HEK293 (cell line): ENCODE measurements around the gene FTSJ1.

ENCODE experiments used
- GLIS1 ChIP-seq: fragments of 450-650 bp; formaldehyde crosslinking; IDR thresholded peaks from 2 replicates; pipeline ENCODE4 v1.5.1; 2016; ENCODE audit warnings: missing biosample characterization, missing genetic modification characterization
- HOXC10 ChIP-seq: sonication (generic); formaldehyde crosslinking; IDR thresholded peaks from 2 replicates; pipeline ENCODE4 v1.8.1; 2023; ENCODE audit warnings: mild to moderate bottlenecking, missing genetic modification reagents
- IKZF3 ChIP-seq: fragments of 450-650 bp; IDR thresholded peaks from 2 replicates; pipeline ENCODE4 v1.5.0; 2018; ENCODE audit warnings: missing biosample characterization, mild to moderate bottlenecking, missing genetic modification characterization, moderate library complexity
- KLF16 ChIP-seq: fragments of 450-650 bp; formaldehyde crosslinking; IDR thresholded peaks from 2 replicates; pipeline ENCODE4 v1.5.1; 2017; ENCODE audit warnings: missing biosample characterization, missing genetic modification characterization
- OSR2 ChIP-seq: fragments of 450-650 bp; formaldehyde crosslinking; IDR thresholded peaks from 2 replicates; pipeline ENCODE4 v1.5.1; 2016; ENCODE audit warnings: missing biosample characterization, missing genetic modification characterization
- PATZ1 ChIP-seq: fragments of 450-650 bp; formaldehyde crosslinking; IDR thresholded peaks from 2 replicates; pipeline ENCODE4 v1.5.1; 2016; ENCODE audit warnings: missing biosample characterization, missing genetic modification characterization
- PRDM1 ChIP-seq: fragments of 450-650 bp; formaldehyde crosslinking; IDR thresholded peaks from 2 replicates; pipeline ENCODE4; 2016; ENCODE audit warnings: missing biosample characterization, missing genetic modification characterization
- SALL2 ChIP-seq: fragments of 450-650 bp; formaldehyde crosslinking; IDR thresholded peaks from 2 replicates; pipeline ENCODE4 v1.5.0; 2017; ENCODE audit warnings: missing biosample characterization, mild to moderate bottlenecking, missing genetic modification characterization, borderline replicate concordance
- SP2 ChIP-seq: fragments of 450-650 bp; formaldehyde crosslinking; IDR thresholded peaks from 2 replicates; pipeline ENCODE4 v1.5.1; 2016; ENCODE audit warnings: missing biosample characterization, missing genetic modification characterization
- ZBTB49 ChIP-seq: fragments of 450-650 bp; formaldehyde crosslinking; IDR thresholded peaks from 2 replicates; pipeline ENCODE4 v1.5.1; 2016; ENCODE audit warnings: missing biosample characterization, missing genetic modification characterization, low read depth
- ZFP69B ChIP-seq: fragments of 450-650 bp; formaldehyde crosslinking; IDR thresholded peaks from 2 replicates; pipeline ENCODE4 v1.5.1; 2016; ENCODE audit warnings: missing biosample characterization, missing genetic modification characterization
- ZNF155 ChIP-seq: fragments of 450-650 bp; formaldehyde crosslinking; IDR thresholded peaks from 2 replicates; pipeline ENCODE4 v1.5.1; 2016; ENCODE audit warnings: missing biosample characterization, missing genetic modification characterization
- ZNF292 ChIP-seq: fragments of 450-650 bp; formaldehyde crosslinking; IDR thresholded peaks from 2 replicates; pipeline ENCODE4 v1.5.1; 2016; ENCODE audit warnings: low read depth, missing biosample characterization, missing genetic modification characterization, borderline replicate concordance
- ZNF341 ChIP-seq: fragments of 450-650 bp; formaldehyde crosslinking; IDR thresholded peaks from 2 replicates; pipeline ENCODE4; 2016; ENCODE audit warnings: low read depth, missing biosample characterization, missing genetic modification characterization
- ZNF366 ChIP-seq: fragments of 450-650 bp; formaldehyde crosslinking; conservative IDR thresholded peaks from 2 replicates; pipeline ENCODE4 v1.5.1; 2016; ENCODE audit warnings: missing biosample characterization, missing genetic modification characterization
- ZNF433 ChIP-seq: fragments of 450-650 bp; formaldehyde crosslinking; IDR thresholded peaks from 2 replicates; pipeline ENCODE4 v1.5.1; 2016; ENCODE audit warnings: missing biosample characterization, missing genetic modification characterization, low read depth
- ZNF558 ChIP-seq: fragments of 450-650 bp; formaldehyde crosslinking; IDR thresholded peaks from 2 replicates; pipeline ENCODE4 v1.5.1; 2016; ENCODE audit warnings: missing biosample characterization, missing genetic modification characterization
- ZNF560 ChIP-seq: fragments of 450-650 bp; formaldehyde crosslinking; IDR thresholded peaks from 2 replicates; pipeline ENCODE4 v1.5.1; 2017; ENCODE audit warnings: missing biosample characterization, missing genetic modification characterization, borderline replicate concordance
- TF ChIP-seq, protein P1 (sequence below): fragments of 450-650 bp; formaldehyde crosslinking; conservative IDR thresholded peaks from 2 replicates; pipeline ENCODE4 v1.5.1; 2016; ENCODE audit warnings: low read depth, missing biosample characterization, missing genetic modification characterization
- TF ChIP-seq, protein P2 (sequence below): fragments of 450-650 bp; formaldehyde crosslinking; IDR thresholded peaks from 2 replicates; pipeline ENCODE4 v1.5.1; 2016; ENCODE audit warnings: missing biosample characterization, missing genetic modification characterization
- TF ChIP-seq, protein P3 (sequence below): fragments of 450-650 bp; formaldehyde crosslinking; IDR thresholded peaks from 2 replicates; pipeline ENCODE4 v1.5.1; 2016; ENCODE audit warnings: missing biosample characterization, missing genetic modification characterization, low read depth
- TF ChIP-seq, protein P4 (sequence below): fragments of 450-650 bp; IDR thresholded peaks from 2 replicates; pipeline ENCODE4 v1.5.1; 2018; ENCODE audit warnings: missing biosample characterization, mild to moderate bottlenecking, missing genetic modification characterization

The FTSJ1 gene

GRCh38 chrX:48475774-48476577, at the start of gene FTSJ1 (continued):
- TF ChIP-seq ZNF341 (tag by site-specific recombination), result peak; percentile 51; the same call in 1 of the 2 replicates
- peak; percentile 60; the same call in 1 of the 2 replicates for TF ChIP-seq PATZ1 (tag by site-specific recombination)
- TF ChIP-seq IKZF3 (tag by site-specific recombination), result no peak
- no peak for TF ChIP-seq ZNF560 (tag by site-specific recombination)
- TF ChIP-seq ZNF558, result no peak
- TF ChIP-seq, protein P1, sequence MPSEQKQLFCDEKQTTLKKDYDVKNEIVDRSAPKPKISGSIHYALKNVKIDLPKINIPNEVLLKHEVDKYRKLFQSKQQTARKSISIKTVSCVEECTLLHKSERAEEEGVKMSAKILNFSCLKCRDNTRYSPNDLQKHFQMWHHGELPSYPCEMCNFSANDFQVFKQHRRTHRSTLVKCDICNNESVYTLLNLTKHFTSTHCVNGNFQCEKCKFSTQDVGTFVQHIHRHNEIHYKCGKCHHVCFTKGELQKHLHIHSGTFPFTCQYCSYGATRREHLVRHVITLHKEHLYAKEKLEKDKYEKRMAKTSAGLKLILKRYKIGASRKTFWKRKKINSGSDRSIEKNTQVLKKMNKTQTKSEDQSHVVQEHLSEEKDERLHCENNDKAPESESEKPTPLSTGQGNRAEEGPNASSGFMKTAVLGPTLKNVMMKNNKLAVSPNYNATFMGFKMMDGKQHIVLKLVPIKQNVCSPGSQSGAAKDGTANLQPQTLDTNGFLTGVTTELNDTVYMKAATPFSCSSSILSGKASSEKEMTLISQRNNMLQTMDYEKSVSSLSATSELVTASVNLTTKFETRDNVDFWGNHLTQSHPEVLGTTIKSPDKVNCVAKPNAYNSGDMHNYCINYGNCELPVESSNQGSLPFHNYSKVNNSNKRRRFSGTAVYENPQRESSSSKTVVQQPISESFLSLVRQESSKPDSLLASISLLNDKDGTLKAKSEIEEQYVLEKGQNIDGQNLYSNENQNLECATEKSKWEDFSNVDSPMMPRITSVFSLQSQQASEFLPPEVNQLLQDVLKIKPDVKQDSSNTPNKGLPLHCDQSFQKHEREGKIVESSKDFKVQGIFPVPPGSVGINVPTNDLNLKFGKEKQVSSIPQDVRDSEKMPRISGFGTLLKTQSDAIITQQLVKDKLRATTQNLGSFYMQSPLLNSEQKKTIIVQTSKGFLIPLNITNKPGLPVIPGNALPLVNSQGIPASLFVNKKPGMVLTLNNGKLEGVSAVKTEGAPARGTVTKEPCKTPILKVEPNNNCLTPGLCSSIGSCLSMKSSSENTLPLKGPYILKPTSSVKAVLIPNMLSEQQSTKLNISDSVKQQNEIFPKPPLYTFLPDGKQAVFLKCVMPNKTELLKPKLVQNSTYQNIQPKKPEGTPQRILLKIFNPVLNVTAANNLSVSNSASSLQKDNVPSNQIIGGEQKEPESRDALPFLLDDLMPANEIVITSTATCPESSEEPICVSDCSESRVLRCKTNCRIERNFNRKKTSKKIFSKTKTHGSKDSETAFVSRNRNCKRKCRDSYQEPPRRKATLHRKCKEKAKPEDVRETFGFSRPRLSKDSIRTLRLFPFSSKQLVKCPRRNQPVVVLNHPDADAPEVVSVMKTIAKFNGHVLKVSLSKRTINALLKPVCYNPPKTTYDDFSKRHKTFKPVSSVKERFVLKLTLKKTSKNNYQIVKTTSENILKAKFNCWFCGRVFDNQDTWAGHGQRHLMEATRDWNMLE, result no peak; the same call in 1 of the 2 replicates
- peak; percentile 69 for TF ChIP-seq SP2
- no peak for TF ChIP-seq ZNF155 (tag by site-specific recombination)
- peak; percentile 66 for TF ChIP-seq PRDM1
- TF ChIP-seq ZBTB49 (tag by site-specific recombination), result no peak
- peak; percentile 68 for TF ChIP-seq KLF16 (tag by site-specific recombination)
- no peak for TF ChIP-seq ZNF292
- no peak for TF ChIP-seq OSR2
- TF ChIP-seq, protein P2, sequence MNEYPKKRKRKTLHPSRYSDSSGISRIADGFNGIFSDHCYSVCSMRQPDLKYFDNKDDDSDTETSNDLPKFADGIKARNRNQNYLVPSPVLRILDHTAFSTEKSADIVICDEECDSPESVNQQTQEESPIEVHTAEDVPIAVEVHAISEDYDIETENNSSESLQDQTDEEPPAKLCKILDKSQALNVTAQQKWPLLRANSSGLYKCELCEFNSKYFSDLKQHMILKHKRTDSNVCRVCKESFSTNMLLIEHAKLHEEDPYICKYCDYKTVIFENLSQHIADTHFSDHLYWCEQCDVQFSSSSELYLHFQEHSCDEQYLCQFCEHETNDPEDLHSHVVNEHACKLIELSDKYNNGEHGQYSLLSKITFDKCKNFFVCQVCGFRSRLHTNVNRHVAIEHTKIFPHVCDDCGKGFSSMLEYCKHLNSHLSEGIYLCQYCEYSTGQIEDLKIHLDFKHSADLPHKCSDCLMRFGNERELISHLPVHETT (tag by site-specific recombination), result 0 out of 2 replicates have a peak, but pooled peaks have one; percentile 12
- TF ChIP-seq GLIS1 (tag by site-specific recombination), result 0 out of 2 replicates have a peak, but pooled peaks have one; percentile 21
- TF ChIP-seq SALL2, result no peak
- TF ChIP-seq HOXC10, result no peak
- TF ChIP-seq, protein P3, sequence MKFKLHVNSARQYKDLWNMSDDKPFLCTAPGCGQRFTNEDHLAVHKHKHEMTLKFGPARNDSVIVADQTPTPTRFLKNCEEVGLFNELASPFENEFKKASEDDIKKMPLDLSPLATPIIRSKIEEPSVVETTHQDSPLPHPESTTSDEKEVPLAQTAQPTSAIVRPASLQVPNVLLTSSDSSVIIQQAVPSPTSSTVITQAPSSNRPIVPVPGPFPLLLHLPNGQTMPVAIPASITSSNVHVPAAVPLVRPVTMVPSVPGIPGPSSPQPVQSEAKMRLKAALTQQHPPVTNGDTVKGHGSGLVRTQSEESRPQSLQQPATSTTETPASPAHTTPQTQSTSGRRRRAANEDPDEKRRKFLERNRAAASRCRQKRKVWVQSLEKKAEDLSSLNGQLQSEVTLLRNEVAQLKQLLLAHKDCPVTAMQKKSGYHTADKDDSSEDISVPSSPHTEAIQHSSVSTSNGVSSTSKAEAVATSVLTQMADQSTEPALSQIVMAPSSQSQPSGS (tag by site-specific recombination), result no peak
- no peak for TF ChIP-seq ZNF433 (tag by site-specific recombination)
- TF ChIP-seq ZNF366, result no peak
- TF ChIP-seq, protein P4, sequence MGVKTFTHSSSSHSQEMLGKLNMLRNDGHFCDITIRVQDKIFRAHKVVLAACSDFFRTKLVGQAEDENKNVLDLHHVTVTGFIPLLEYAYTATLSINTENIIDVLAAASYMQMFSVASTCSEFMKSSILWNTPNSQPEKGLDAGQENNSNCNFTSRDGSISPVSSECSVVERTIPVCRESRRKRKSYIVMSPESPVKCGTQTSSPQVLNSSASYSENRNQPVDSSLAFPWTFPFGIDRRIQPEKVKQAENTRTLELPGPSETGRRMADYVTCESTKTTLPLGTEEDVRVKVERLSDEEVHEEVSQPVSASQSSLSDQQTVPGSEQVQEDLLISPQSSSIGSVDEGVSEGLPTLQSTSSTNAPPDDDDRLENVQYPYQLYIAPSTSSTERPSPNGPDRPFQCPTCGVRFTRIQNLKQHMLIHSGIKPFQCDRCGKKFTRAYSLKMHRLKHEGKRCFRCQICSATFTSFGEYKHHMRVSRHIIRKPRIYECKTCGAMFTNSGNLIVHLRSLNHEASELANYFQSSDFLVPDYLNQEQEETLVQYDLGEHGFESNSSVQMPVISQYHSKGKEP (tag by site-specific recombination), result no peak
- no peak; the same call in 1 of the 2 replicates for TF ChIP-seq ZFP69B (tag by site-specific recombination)
